GM12878 (cell line): ENCODE measurements around the gene MAF. TPM values are rescaled to one million over a fixed set of nuclear protein-coding genes. Genes with fewer than 3 reads are reported as not detected.

ENCODE experiments used
- ATAC-seq: fragments of 200-7000 bp; cut with Tn5 transposase; 3 replicates; pipeline ENCODE4 v1.9.1; 2020; ENCODE audit warnings: mild to moderate bottlenecking, moderate library complexity
- BruUV-seq: library from RNA; stranded (reverse); fragments of 400-500 nt; replicated peaks from 2 replicates; lab custom pipeline; 2021; lab: Mats Ljungman, UMichigan
- CTCF ChIA-PET: fragments of 300-600 bp; sonication (Branson Sonifier 250); formaldehyde crosslinking; extraction: SDS; loops from one replicate; lab custom pipeline; 2021; ENCODE audit warnings: inconsistent platforms; lab: Yijun Ruan, JAX
- POLR2A ChIA-PET: fragments of 350-600 bp; formaldehyde crosslinking; extraction: SDS; loops from one replicate; lab custom pipeline; 2021; ENCODE audit warnings: inconsistent platforms; lab: Charles Lee
- RAD21 ChIA-PET: fragments of 300-600 bp; sonication (Branson Sonifier 250); formaldehyde crosslinking; loops from one replicate; lab custom pipeline; 2023; ENCODE audit warnings: antibody characterized with exemption; ENCODE audit not compliant: unreplicated experiment; lab: Charles Lee
- SMC1A ChIA-PET: fragments of 300-600 bp; sonication (Branson Sonifier 250); formaldehyde crosslinking; loops from one replicate; lab custom pipeline; 2023; ENCODE audit not compliant: unreplicated experiment, uncharacterized antibody; lab: Charles Lee
- DNase-seq: peaks from one replicate; pipeline ENCODE4 v3.0.0-alpha.2; 2011; ENCODE audit warnings: low read depth, low spot score
- FAIRE-seq: peaks from 3 replicates; lab custom pipeline; 2011; peaks lifted over from hg19 to GRCh38; lab: Jason Lieb, UNC
- H2AFZ ChIP-seq: 2 replicates; pipeline ENCODE4 v1.6.0; 2011; ENCODE audit warnings: low read depth, low read length, control low read depth; ENCODE audit not compliant: control insufficient read depth
- H3K27ac ChIP-seq: 2 replicates; pipeline ENCODE4 v1.5.1; 2011; ENCODE audit warnings: control low read depth; ENCODE audit not compliant: control insufficient read depth, insufficient read depth
- H3K27me3 ChIP-seq, 2 experiments: replicated peaks in 1 of 2; 2 replicates each; pipeline versions ENCODE4 v1.6.0 to v1.6.1; 2011; ENCODE audit warnings: low read length in 1 of 2; ENCODE audit not compliant: control insufficient read depth in 2 of 2, insufficient read depth in 2 of 2
- H3K36me3 ChIP-seq, 2 experiments: 2 replicates each; pipeline ENCODE4 v1.5.1; 2011; ENCODE audit warnings: low read length in 1 of 2; ENCODE audit not compliant: control insufficient read depth in 2 of 2, insufficient read depth in 2 of 2
- H3K4me1 ChIP-seq: 2 replicates; pipeline ENCODE4 v1.6.1; 2011; ENCODE audit warnings: mild to moderate bottlenecking, low read length, moderate library complexity, mixed read lengths; ENCODE audit not compliant: control insufficient read depth, insufficient read depth
- H3K4me2 ChIP-seq: 2 replicates; pipeline ENCODE4 v1.6.0; 2011; ENCODE audit warnings: control low read depth; ENCODE audit not compliant: control insufficient read depth, insufficient read depth
- H3K4me3 ChIP-seq: fragments of 200-600 bp; sonication (generic); 2 replicates; pipeline ENCODE4 v1.5.1; 2016
- H3K79me2 ChIP-seq: 2 replicates; pipeline ENCODE4 v1.6.0; 2011; ENCODE audit warnings: low read length; ENCODE audit not compliant: control insufficient read depth, insufficient read depth
- H3K9ac ChIP-seq: 2 replicates; pipeline ENCODE4 v1.8.0; 2011; ENCODE audit warnings: low read length, control low read depth, mixed read lengths; ENCODE audit not compliant: control insufficient read depth, insufficient read depth
- H3K9me3 ChIP-seq: replicated peaks from 3 replicates; pipeline ENCODE4 v1.5.1; 2011; ENCODE audit warnings: mild to moderate bottlenecking, low read length; ENCODE audit not compliant: control insufficient read depth, insufficient read depth
- H4K20me1 ChIP-seq: 2 replicates; pipeline ENCODE4 v1.6.0; 2011; ENCODE audit not compliant: control insufficient read depth, insufficient read depth
- BRCA1 ChIP-seq: IDR thresholded peaks from 2 replicates; pipeline ENCODE4 v1.6.1; 2011; ENCODE audit warnings: low read depth, low read length, improper control_type of control experiment
- EGR1 ChIP-seq, 2 experiments: IDR thresholded peaks; 1 replicate in 1 of 2; 2 replicates in 1 of 2; pipeline ENCODE4 v1.6.1; 2011 to 2012; ENCODE audit warnings: low read depth in 2 of 2, low read length in 2 of 2, borderline replicate concordance in 1 of 2, mild to moderate bottlenecking in 1 of 2, moderate library complexity in 1 of 2
- POU2F2 ChIP-seq: IDR thresholded peaks from 3 replicates; pipeline ENCODE4 v1.6.1; 2011; ENCODE audit warnings: low read depth, mild to moderate bottlenecking, low read length, borderline replicate concordance
- SREBF1 ChIP-seq: IDR thresholded peaks from 2 replicates; pipeline ENCODE4 v1.6.1; 2012; ENCODE audit warnings: mild to moderate bottlenecking, low read length
- WGBS: methylation state at CpG from one replicate; pipeline ENCODE4 v1.1.6; 2016; ENCODE audit warnings: low lambda C conversion rate; ENCODE audit not compliant: insufficient replicate concordance, insufficient coverage; ENCODE audit errors: missing lambda C conversion rate; 5-methylcytosine and 5-hydroxymethylcytosine counted together
- in situ Hi-C: fragments of 300-500 bp; cut with MboI; formaldehyde crosslinking; loops from 9 replicates; pipeline ENCODE4 v1.14.3; 2018; ENCODE audit warnings: mixed read lengths
- intact Hi-C: fragments of 100-400 bp; cut with micrococcal nuclease; formaldehyde crosslinking; loops from one replicate; pipeline ENCODE4 v1.14.2; 2022; ENCODE audit not compliant: unreplicated experiment
- polyA plus RNA-seq, 11 experiments: library from polyadenylated mRNA; depleted of rRNA in 4 of 11; unstranded in 6 of 11; stranded (reverse) in 5 of 11; fragments of >200 nt; fragmentation: Nextera tagmentation in 4 of 11; fragmentation: Illumina TruSeq in 1 of 11; extraction: Ambion mirVana in 4 of 11; extraction: Trizol in 1 of 11; gene quantifications; 1 replicate in 1 of 11; 2 replicates in 10 of 11; pipeline versions ENCODE4 v1.2.1 to v1.2.3, GENCODE V29; 2011 to 2016; ENCODE audit warnings: inconsistent platforms in 2 of 11, missing spikeins in 2 of 11, low read depth in 1 of 11
- total RNA-seq, 4 experiments: library from RNA; depleted of rRNA in 3 of 4; stranded (reverse); fragments of >200 nt in 3 of 4; fragmentation: Illumina TruSeq in 1 of 4; extraction: Trizol in 1 of 4; gene quantifications; 2 replicates each; pipeline versions ENCODE4 v1.2.1 to v1.2.3, GENCODE V29; 2013 to 2021
- TF ChIP-seq, protein P1 (sequence below): fragments of 450-650 bp; formaldehyde crosslinking; IDR thresholded peaks from 2 replicates; pipeline ENCODE4 v1.4.0; 2020; ENCODE audit warnings: mild to moderate bottlenecking, moderate library complexity
- TF ChIP-seq, protein P2 (sequence below): IDR thresholded peaks from 2 replicates; pipeline ENCODE4 v1.6.1; 2011; ENCODE audit warnings: borderline replicate concordance, low read depth, mild to moderate bottlenecking, moderate library complexity, mixed read lengths, low read length; ENCODE audit not compliant: insufficient read depth; ENCODE audit errors: extremely low read length

The MAF gene
- total and polyA plus RNA-seq, 10 of the 15 experiments (the other 5 are each of a cell fraction or from before 2014, with no cell fraction given) = 0.03 to 0.13 TPM; not detected in 8

DNA sequence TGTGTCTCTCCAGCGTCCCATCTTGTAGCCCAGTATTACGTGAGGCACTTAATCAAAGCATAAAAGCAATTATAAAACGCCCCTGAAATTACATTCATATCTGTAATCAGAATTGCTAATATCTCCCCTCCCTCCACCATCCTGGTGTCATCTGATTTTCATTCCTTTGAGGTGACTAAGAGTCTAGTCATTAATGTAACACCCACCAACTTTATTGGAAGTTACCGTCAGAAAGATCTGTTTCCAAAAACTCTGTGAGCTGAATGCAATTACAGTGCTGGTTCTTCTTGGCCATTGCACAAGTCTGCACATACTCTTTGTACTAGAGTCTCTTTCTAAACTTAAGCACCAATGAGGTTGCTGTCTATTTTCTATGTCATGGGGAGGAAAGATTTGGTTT is 12.5 kb upstream of the MAF start:
- Histone ChIP-seq H3K36me3 (no peaks in the 10 kb centered on the region), H4K20me1 (no peaks in the 10 kb centered on the region), H3K79me2 (no peaks in the 10 kb centered on the region), H3K4me2 (no peak overlapping the region), H3K9ac (no peak overlapping the region), H3K4me1 (no peaks in the 10 kb centered on the region), H2AFZ (no peak overlapping the region), H3K4me3 (no peak overlapping the region), H3K27ac (no peak overlapping the region), H3K27me3 (peaks cover 0 to under 1% of the 10 kb centered on the region in 2 experiments; a peak in 1 of 4 replicates), H3K9me3 (no peaks in the 10 kb centered on the region)
- FAIRE-seq = no peak
- no TSS peak for BruUV-seq
- SMC1A ChIA-PET = no interaction called here
- RAD21 ChIA-PET = no interaction called here
- WGBS = 17% methylated on average over 4 of the region's 4 CpGs
- CTCF ChIA-PET = no interaction called here
- no peak for ATAC-seq
- in situ Hi-C loops (no loop called here), intact Hi-C loops (no loop called here)
- TF ChIP-seq SREBF1 (no peak), POU2F2 (no peak), EGR1 (IDR thresholded peaks at IDR 0.05; ENCODE audit: borderline replicate concordance in 1 of 2, low read depth in 2 of 2, low read length in 2 of 2) (no peak), BRCA1 (no peak)
- TF ChIP-seq, protein P1, sequence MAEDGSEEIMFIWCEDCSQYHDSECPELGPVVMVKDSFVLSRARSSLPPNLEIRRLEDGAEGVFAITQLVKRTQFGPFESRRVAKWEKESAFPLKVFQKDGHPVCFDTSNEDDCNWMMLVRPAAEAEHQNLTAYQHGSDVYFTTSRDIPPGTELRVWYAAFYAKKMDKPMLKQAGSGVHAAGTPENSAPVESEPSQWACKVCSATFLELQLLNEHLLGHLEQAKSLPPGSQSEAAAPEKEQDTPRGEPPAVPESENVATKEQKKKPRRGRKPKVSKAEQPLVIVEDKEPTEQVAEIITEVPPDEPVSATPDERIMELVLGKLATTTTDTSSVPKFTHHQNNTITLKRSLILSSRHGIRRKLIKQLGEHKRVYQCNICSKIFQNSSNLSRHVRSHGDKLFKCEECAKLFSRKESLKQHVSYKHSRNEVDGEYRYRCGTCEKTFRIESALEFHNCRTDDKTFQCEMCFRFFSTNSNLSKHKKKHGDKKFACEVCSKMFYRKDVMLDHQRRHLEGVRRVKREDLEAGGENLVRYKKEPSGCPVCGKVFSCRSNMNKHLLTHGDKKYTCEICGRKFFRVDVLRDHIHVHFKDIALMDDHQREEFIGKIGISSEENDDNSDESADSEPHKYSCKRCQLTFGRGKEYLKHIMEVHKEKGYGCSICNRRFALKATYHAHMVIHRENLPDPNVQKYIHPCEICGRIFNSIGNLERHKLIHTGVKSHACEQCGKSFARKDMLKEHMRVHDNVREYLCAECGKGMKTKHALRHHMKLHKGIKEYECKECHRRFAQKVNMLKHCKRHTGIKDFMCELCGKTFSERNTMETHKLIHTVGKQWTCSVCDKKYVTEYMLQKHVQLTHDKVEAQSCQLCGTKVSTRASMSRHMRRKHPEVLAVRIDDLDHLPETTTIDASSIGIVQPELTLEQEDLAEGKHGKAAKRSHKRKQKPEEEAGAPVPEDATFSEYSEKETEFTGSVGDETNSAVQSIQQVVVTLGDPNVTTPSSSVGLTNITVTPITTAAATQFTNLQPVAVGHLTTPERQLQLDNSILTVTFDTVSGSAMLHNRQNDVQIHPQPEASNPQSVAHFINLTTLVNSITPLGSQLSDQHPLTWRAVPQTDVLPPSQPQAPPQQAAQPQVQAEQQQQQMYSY (CRISPR knock-in tag) = no peak
- TF ChIP-seq, protein P2, sequence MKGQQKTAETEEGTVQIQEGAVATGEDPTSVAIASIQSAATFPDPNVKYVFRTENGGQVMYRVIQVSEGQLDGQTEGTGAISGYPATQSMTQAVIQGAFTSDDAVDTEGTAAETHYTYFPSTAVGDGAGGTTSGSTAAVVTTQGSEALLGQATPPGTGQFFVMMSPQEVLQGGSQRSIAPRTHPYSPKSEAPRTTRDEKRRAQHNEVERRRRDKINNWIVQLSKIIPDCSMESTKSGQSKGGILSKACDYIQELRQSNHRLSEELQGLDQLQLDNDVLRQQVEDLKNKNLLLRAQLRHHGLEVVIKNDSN = no peak
- POLR2A ChIA-PET = no interaction called here
- no peak for DNase-seq
